H4 (cell line): ENCODE measurements around the gene SELENBP1. TPM values are rescaled to one million over a fixed set of nuclear protein-coding genes. Genes with fewer than 3 reads are reported as not detected.
"Not testable (repeated sequence)": the region's sequence is repeated elsewhere in the genome, so short reads cannot be mapped to it uniquely, and the experiment has no call there.

Experiments used
- DNase-seq: peaks from one replicate; pipeline ENCODE4 v3.0.0-alpha.2; 2015; ENCODE audit warnings: low spot score
- total RNA-seq: library from RNA; depleted of rRNA; stranded (reverse); fragments of >200 nt; shearing (Covaris generic); gene quantifications from 2 replicates; pipeline ENCODE4 v1.2.3, GENCODE V29; 2014

Gene SELENBP1
- total RNA-seq, 1 experiment from 2014 or later = 3.3 TPM

DNA sequence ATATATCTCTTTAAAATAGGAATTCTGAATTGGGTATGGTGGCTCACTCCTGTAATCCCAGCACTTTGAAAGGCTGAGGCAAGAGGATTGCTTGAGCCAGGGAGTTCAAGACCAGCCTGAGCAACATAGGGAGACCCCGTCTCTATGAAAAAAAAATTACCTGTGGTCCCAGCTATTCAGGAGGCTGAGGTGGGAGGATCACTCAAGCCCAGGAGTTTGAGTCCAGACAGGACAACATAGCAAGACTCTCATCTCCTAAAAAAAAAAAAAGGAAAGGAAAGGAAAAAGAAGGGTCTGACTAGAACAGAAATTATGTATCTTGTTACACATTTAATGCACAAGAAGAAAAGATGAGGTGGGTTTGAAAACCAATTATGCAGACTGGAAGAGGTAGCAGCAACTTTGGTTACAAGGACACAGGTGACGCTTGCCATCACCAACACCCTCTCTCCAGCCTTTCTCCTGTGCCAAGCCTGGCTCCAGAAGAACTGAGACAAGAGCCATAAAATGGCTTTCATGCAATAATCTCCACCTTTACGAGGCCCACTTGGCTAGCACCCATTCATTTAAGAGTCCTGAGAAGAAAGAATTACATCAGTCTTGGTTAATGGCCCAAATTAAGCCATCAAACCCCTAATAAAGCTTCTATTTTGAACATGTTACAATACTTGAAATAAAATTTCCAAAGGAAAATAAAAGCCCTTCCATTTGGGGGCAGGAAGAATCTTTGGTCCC, 4.8 kb upstream of the SELENBP1 start:
- DNase-seq = no peak

DNA sequence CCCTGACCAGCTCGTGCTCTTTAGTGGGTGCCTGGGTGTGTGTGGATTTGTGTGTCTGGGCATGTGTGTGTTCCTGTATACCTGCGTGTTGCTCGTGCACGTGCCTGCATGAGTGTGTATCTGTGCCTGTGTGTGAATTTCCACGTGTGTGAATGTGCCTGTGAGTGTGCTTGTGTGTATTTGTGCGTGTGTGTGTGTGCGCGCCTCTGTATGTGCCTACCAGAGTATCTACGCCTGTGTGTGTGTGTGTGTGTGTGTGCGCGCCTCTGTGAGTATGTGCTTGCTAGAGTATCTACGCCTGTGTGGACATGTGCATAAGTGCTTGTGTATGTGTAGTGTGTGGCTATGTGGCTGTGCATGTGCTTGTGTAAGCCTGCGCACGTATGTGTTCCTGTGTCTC, 691 bp upstream of the SELENBP1 start:
- no peak for DNase-seq

GRCh38 chr1:151371370-151372057, 991 bp downstream of the SELENBP1 start:
- DNase-seq = no peak

DNA sequence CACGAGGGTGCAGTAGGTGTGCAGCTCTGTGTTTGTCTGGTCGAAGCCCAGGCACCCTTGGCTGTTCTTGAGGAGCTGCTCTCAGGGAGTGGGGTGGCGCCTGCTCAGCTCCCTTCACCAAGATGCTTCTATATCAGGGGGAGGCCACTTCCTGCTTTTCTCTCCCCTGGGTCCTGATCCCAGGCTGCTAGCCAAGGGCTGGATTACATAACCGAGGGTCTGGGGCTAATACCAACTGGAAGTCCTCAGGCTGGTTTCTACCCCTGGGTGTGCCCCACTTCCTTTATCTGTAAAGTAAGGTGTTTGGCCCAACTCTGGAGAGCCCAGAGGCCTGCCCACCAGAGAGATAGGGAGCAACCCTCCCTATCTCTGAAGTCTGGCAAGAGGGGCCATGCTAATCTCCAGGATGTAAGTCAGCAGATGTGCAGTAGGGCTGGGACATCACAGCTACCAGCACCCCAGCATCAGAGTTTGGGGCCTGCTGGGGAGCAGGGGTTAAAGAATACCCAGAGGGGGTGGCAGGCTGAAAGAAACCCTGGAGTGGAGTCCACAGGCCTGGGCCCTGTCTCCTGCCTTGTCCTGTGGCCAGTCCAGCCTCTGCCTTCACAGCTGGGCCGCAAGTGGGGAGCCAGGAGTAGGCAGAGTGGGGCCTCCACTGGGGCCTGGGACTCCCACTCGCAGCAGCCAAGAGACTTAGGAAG, 2.1 kb downstream of the SELENBP1 start:
- no peak for DNase-seq

- DNase-seq = no peak
These were observed 2.9 kb downstream of the SELENBP1 start for GRCh38 chr1:151369621-151370048.

GRCh38 chr1:151369302-151369610, 3.2 kb downstream of the SELENBP1 start:
- no peak for DNase-seq

DNA sequence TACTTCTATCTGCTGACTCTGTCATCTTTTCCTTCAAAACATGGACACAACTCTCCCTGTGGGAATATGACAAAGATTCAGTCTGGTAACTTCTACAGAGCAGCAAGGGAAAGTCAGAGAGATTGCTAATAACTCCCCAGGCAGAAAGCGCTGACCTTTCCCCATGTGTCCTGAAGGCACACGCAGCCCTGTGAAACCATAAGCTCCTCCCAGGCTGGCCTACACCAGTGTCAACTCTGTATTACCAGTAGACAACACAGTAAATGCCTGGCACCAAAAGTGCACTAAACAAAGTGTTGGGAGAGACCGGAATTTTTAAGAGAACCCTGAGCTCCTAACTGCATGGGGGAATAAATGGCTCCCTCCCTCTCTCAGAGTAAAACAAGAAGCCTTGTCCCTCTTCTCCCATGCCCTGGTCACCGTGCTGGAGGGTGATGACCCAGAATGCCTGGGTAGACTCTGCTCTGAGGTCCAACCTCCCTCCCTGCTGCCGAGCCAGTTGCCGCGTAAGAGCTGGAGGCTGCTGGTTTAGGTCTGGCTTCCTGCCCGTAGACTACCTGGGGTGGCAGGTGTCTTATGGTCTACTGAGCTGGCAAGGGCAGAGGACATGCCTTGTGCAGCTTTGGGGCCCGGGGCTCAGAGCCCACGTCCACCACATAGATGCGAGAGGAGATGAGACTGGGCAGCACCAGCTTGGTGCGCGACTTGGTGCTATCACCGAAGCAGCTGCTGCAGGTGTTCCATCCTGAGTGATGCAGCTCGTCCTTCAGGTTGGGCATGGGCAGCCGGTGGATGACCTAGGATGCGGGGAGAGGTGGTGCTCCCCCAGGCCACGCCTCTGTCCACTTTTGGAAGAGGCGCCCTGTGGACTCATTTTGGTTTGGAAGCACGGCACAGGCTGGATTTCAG, 3.9 kb downstream of the SELENBP1 start:
- no peak for DNase-seq

DNA sequence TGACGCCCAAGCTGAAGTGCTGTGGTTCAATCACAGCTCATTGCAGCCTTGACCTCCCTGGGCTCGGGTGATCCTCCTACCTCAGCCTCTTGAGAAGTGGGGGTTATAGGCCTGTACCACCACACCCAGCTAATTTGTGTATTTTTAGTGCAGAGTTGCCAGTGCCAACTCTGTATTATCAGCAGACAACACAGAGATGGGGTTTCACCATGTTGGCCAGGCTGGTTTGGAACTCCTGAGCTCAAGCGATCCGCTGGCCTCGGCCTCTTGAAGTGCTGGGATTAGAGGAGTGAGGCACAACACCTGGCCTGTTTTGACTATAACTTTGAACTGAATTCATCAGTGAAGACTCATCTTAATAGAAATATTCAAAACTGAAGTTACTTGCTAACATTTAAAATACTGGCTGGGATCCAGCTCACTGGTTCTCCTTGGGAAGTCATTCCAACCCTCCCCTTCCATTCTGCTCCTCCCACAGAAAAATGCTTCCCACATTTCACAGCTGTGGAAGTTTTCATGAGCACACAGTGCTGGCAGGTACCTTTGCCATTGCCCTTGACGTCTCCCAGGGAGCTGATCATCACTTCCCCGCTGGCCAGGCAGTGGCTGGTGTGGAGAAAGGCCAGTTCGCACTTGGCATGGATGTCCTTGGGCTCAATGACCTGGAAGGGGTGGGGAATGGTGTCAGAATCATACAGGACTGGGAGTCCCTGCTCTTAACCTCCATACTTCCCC, 4.7 kb downstream of the SELENBP1 start:
- DNase-seq = no peak

GRCh38 chr1:151364996-151365395, 7.5 kb downstream of the SELENBP1 start:
- DNase-seq = no peak

GRCh38 chr1:151362308-151363155, 10.0 kb downstream of the SELENBP1 start:
- DNase-seq = no peak

GRCh38 chr1:151361883-151362282, 10.6 kb downstream of the SELENBP1 start:
- DNase-seq = no peak

DNA sequence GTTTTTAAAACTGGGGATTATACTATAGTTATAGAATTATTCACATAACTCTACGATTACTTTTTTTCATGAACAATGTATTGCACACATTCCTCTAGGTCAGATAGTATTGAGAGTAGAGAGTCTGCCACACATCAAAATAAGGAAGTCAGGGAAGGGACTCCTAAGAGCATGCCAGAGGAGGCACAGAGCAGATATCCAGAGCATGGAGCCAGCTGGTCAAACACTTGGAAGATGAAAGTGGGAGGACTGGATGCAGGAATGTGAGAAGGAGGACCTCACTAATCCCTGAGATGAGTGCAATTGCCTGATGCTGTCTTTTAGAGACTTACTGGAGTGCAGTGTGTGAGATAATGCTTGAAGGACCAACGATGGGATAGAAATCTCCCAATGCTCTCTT, 15.8 kb downstream of the SELENBP1 start:
- no peak for DNase-seq

- DNase-seq = no peak
These were observed 20.3 kb downstream of the SELENBP1 start for GRCh38 chr1:151352021-151352718.

DNA sequence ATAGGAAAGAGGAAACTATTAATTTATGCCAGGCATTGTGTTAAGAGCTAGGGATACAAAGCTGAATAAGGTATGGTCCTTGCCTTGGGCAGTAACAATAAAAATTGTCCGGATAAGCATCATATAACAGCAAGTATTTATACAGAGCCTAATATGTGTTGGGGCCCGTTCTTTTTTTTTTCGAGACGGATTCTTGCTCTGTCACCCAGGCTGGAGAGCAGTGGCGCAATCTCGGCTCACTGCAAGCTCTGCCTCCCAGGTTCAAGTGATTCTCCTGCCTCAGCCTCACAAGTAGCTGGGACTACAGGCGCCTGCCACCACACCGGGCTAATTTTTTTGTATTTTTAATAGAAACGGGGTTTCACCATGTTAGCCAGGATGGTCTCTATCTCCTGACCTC, 22.2 kb downstream of the SELENBP1 start:
- DNase-seq = not testable (repeated sequence)

DNA sequence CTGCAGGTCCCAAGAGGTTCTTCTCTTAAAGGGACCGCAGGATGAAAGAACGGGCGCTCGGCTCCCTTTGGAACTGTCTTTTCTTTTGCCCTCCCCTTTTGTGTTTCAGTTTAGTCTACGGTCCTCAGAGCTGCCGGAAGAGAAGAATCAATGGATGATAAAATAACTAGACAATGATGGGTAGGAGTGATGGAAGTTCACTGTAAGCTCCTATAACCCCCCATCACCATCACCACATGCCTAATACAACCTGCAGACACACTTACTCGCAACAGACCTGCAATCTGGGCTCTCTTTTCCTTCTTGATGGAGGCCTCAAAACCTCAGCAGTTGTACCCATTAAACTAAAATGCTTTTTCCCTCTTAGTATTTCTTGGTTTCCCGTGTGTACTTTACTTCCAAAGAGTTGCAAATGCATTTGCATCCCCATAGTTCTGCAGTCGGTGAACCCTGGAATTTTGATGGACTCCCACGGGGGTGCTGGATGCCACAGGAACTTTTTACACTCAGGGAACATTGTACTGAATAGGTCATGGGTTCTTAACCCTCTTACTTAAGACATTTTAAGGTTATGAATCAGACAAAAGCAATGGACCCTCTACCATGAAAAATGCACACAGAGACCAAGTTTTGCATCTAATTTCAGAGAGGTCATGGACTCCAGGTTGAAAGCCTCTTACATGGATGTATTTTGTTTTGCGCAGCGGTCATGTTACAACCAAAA, 24.8 kb downstream of the SELENBP1 start:
- DNase-seq = no peak

GRCh38 chr1:151346769-151347522, 25.6 kb downstream of the SELENBP1 start, which contains the start of gene RFX5:
TSS of gene RFX5 (minus strand) at chr1:151347252. CDS start at chr1:151346320, 932 bp downstream.
- peak; percentile 96 for DNase-seq

GRCh38 chr1:151346082-151346768, 26.3 kb downstream of the SELENBP1 start:
- no peak for DNase-seq
